ACC112 (cell line): ENCODE results near the gene APMAP.
"Not testable (repeated sequence)": the region's sequence is repeated elsewhere in the genome, so short reads cannot be mapped to it uniquely, and the experiment has no call there.

ENCODE experiments used
- H2AFZ ChIP-seq: fragments of 200-600 bp; sonication (generic); one replicate; pipeline ENCODE4 v1.6.0; 2017; ENCODE audit warnings: antibody characterized with exemption, low read length; ENCODE audit not compliant: unreplicated experiment
- H3K27ac ChIP-seq: fragments of 200-600 bp; sonication (generic); 2 replicates; pipeline ENCODE4 v1.5.1; 2014; ENCODE audit warnings: low read depth, mild to moderate bottlenecking, antibody characterized with exemption, low read length, moderate library complexity
- H3K27me3 ChIP-seq: fragments of 200-600 bp; sonication (generic); 2 replicates; pipeline ENCODE4 v1.6.1; 2014; ENCODE audit warnings: mild to moderate bottlenecking, antibody characterized with exemption, low read length, moderate library complexity, mixed read lengths; ENCODE audit not compliant: insufficient read depth
- H3K36me3 ChIP-seq: fragments of 200-600 bp; sonication (generic); 2 replicates; pipeline ENCODE4 v1.6.1; 2016; ENCODE audit warnings: mild to moderate bottlenecking, antibody characterized with exemption, low read length, moderate library complexity, mixed read lengths; ENCODE audit not compliant: insufficient read depth
- H3K4me1 ChIP-seq: fragments of 200-600 bp; sonication (generic); one replicate; pipeline ENCODE4 v1.6.1; 2016; ENCODE audit warnings: low read length, mixed read lengths; ENCODE audit not compliant: insufficient read depth, unreplicated experiment, control insufficient read depth
- H3K4me3 ChIP-seq: fragments of 200-600 bp; sonication (generic); 2 replicates; pipeline ENCODE4 v1.5.1; 2014; ENCODE audit warnings: mild to moderate bottlenecking, low read depth, low read length
- H3K79me2 ChIP-seq: fragments of 200-600 bp; sonication (generic); one replicate; pipeline ENCODE4 v1.6.0; 2016; ENCODE audit warnings: low read length; ENCODE audit not compliant: control insufficient read depth, unreplicated experiment, insufficient read depth

The APMAP gene

GRCh38 chr20:24950128-24950835 lies 42.3 kb downstream of the APMAP start:
- Histone ChIP-seq H3K79me2 (no peaks in the 10 kb centered on the region), H3K27ac (no peak overlapping the region), H3K4me1 (no peaks in the 10 kb centered on the region), H3K27me3 (0 out of 2 replicates have a peak, but pooled peaks cover 6% of the 10 kb centered on the region), H2AFZ (no peak overlapping the region), H3K36me3 (no peaks in the 10 kb centered on the region), H3K4me3 (no peak overlapping the region)

- no peak overlapping the region for H3K27ac ChIP-seq
- H2AFZ ChIP-seq, result no peak overlapping the region
- H3K36me3 ChIP-seq, result no peaks in the 10 kb centered on the region
- no peak overlapping the region for H3K4me3 ChIP-seq
- H3K4me1 ChIP-seq, result no peaks in the 10 kb centered on the region
- H3K79me2 ChIP-seq, result no peaks in the 10 kb centered on the region
- H3K27me3 ChIP-seq, result 0 out of 2 replicates have a peak, but pooled peaks cover 6% of the 10 kb centered on the region
Measured at GRCh38 chr20:24949756-24950127, 42.8 kb downstream of the APMAP start.

GRCh38 chr20:24948939-24949679 lies 43.4 kb downstream of the APMAP start, which contains the start of gene CST7:
Gene CST7, plus strand, starts transcription at chr20:24949269. Its CDS starts 237 bp downstream, at chr20:24949506.
- no peaks in the 10 kb centered on the region for H3K4me1 ChIP-seq
- no peak within 1 kb of the TSS for H3K4me3 ChIP-seq
- no peak within 1 kb of the TSS for H3K27ac ChIP-seq
- H3K27me3 ChIP-seq, result 0 out of 2 replicates have a peak, but pooled peaks cover 6% of the 10 kb centered on the region
- H3K36me3 ChIP-seq, result no peaks in the 10 kb centered on the region
- no peak within 1 kb of the TSS for H2AFZ ChIP-seq
- no peaks in the 10 kb centered on the region for H3K79me2 ChIP-seq

- not testable (repeated sequence) for H3K36me3 ChIP-seq, H3K79me2 ChIP-seq, H3K4me3 ChIP-seq, H2AFZ ChIP-seq, H3K27me3 ChIP-seq, H3K27ac ChIP-seq, H3K4me1 ChIP-seq
Measured at GRCh38 chr20:24948396-24948938, 44.1 kb downstream of the APMAP start.

- not testable (repeated sequence) for H3K36me3 ChIP-seq, H3K4me1 ChIP-seq, H3K27me3 ChIP-seq, H3K79me2 ChIP-seq, H3K4me3 ChIP-seq, H2AFZ ChIP-seq, H3K27ac ChIP-seq
Measured at GRCh38 chr20:24946376-24946775, 46.2 kb downstream of the APMAP start.

- Histone ChIP-seq H3K36me3 (no peaks in the 10 kb centered on the region), H3K27ac (no peak overlapping the region), H3K79me2 (no peaks in the 10 kb centered on the region), H3K4me3 (no peak overlapping the region), H2AFZ (no peak overlapping the region), H3K27me3 (peaks cover 6% of the 10 kb centered on the region; the same call in 1 of the 2 replicates), H3K4me1 (no peaks in the 10 kb centered on the region)
Measured at GRCh38 chr20:24943731-24944130, 48.8 kb downstream of the APMAP start.

GRCh38 chr20:24943196-24943595 lies 49.4 kb downstream of the APMAP start:
- Histone ChIP-seq H3K4me1 (no peaks in the 10 kb centered on the region), H3K27me3 (peaks cover 6% of the 10 kb centered on the region; the same call in 1 of the 2 replicates), H3K4me3 (no peak overlapping the region), H3K36me3 (no peaks in the 10 kb centered on the region), H3K79me2 (no peaks in the 10 kb centered on the region), H2AFZ (no peak overlapping the region), H3K27ac (no peak overlapping the region)

- H2AFZ ChIP-seq, result no peak overlapping the region
- peaks cover 6% of the 10 kb centered on the region; the same call in 1 of the 2 replicates for H3K27me3 ChIP-seq
- no peak overlapping the region for H3K4me3 ChIP-seq
- H3K36me3 ChIP-seq, result no peaks in the 10 kb centered on the region
- H3K4me1 ChIP-seq, result no peaks in the 10 kb centered on the region
- no peak overlapping the region for H3K27ac ChIP-seq
- H3K79me2 ChIP-seq, result no peaks in the 10 kb centered on the region
Measured at GRCh38 chr20:24942679-24943078, 49.9 kb downstream of the APMAP start.

GRCh38 chr20:24939036-24939435 lies 53.5 kb downstream of the APMAP start:
- Histone ChIP-seq H3K4me3 (no peak overlapping the region), H3K79me2 (no peaks in the 10 kb centered on the region), H3K36me3 (no peaks in the 10 kb centered on the region), H3K27ac (no peak overlapping the region), H3K4me1 (no peaks in the 10 kb centered on the region), H2AFZ (no peak overlapping the region), H3K27me3 (peaks cover 6% of the 10 kb centered on the region; the same call in 1 of the 2 replicates)

GRCh38 chr20:24938498-24938897 lies 54.1 kb downstream of the APMAP start:
- Histone ChIP-seq H2AFZ (no peak overlapping the region), H3K4me1 (no peaks in the 10 kb centered on the region), H3K4me3 (no peak overlapping the region), H3K27me3 (peaks cover 6% of the 10 kb centered on the region; the same call in 1 of the 2 replicates), H3K27ac (no peak overlapping the region), H3K36me3 (no peaks in the 10 kb centered on the region), H3K79me2 (no peaks in the 10 kb centered on the region)
